B cell (primary cell): ENCODE measurements around the gene ZBTB37. TPM values are rescaled to one million over a fixed set of nuclear protein-coding genes. Genes with fewer than 3 reads are reported as not detected.

Source experiments
- ATAC-seq: fragments of 200-7000 bp; cut with Tn5 transposase; one replicate; pipeline ENCODE4 v1.10.0; 2021; ENCODE audit warnings: low read depth, mild to moderate bottlenecking, moderate number of reproducible peaks, moderate library complexity
- CTCF ChIA-PET: fragments of 350-600 bp; sonication (Branson Sonifier 250); formaldehyde crosslinking; loops from one replicate; lab custom pipeline; 2021; ENCODE audit warnings: antibody characterized with exemption, inconsistent platforms; lab: Charles Lee
- POLR2A ChIA-PET: fragments of 350-600 bp; sonication (Branson Sonifier 250); formaldehyde crosslinking; loops from one replicate; lab custom pipeline; 2021; ENCODE audit warnings: antibody characterized with exemption; lab: Charles Lee
- DNase-seq: peaks from one replicate; pipeline ENCODE4 v3.0.0; 2013
- H2AFZ ChIP-seq: 2 replicates; pipeline ENCODE4 v1.6.1; 2012; ENCODE audit warnings: mild to moderate bottlenecking, low read depth, low read length; ENCODE audit not compliant: insufficient read depth, poor library complexity, severe bottlenecking
- H3K27ac ChIP-seq, 2 donors: 1 replicate in 1 of 2; 2 replicates in 1 of 2; pipeline ENCODE4 v1.5.1; 2012 to 2013; ENCODE audit warnings: low read length in 2 of 2, mild to moderate bottlenecking in 2 of 2, moderate library complexity in 1 of 2
- H3K27me3 ChIP-seq, 4 experiments: fragments of 200-600 bp in 1 of 4; sonication (generic) in 1 of 4; replicated peaks in 1 of 4; 1 replicate in 2 of 4; 2 replicates in 2 of 4; pipeline versions ENCODE4 v1.6.1 to v1.7.0; 2013 to 2016; ENCODE audit warnings: low read length in 3 of 4, mild to moderate bottlenecking in 2 of 4, mixed read lengths in 1 of 4, moderate library complexity in 1 of 4; ENCODE audit not compliant: insufficient read depth in 4 of 4, control insufficient read depth in 3 of 4; ENCODE audit errors: control extremely low read depth in 1 of 4
- H3K36me3 ChIP-seq, 2 experiments: replicated peaks in 1 of 2; 1 replicate in 1 of 2; 2 replicates in 1 of 2; pipeline versions ENCODE4 v1.6.1 to v1.7.1; 2013; ENCODE audit warnings: low read length in 1 of 2; ENCODE audit not compliant: insufficient read depth in 2 of 2, control insufficient read depth in 1 of 2; ENCODE audit errors: control extremely low read depth in 1 of 2, extremely low read depth in 1 of 2
- H3K4me1 ChIP-seq, 2 donors: fragments of 200-600 bp in 1 of 2; sonication (generic) in 1 of 2; 1 replicate in 1 of 2; 2 replicates in 1 of 2; pipeline versions ENCODE4 v1.5.1 to v1.6.1; 2013 to 2017; ENCODE audit warnings: low read length in 2 of 2; ENCODE audit not compliant: control insufficient read depth in 2 of 2, insufficient read depth in 2 of 2
- H3K4me2 ChIP-seq: replicated peaks from 2 replicates; pipeline ENCODE3; 2012; ENCODE audit warnings: mild to moderate bottlenecking, low read depth, low read length; ENCODE audit not compliant: poor library complexity, severe bottlenecking
- H3K4me3 ChIP-seq, 5 experiments: fragments of 200-600 bp in 1 of 5; sonication (generic) in 1 of 5; 1 replicate in 3 of 5; 2 replicates in 2 of 5; pipeline versions ENCODE4 v1.5.1 to v1.7.0; 2011 to 2016; ENCODE audit warnings: low read length in 4 of 5, mild to moderate bottlenecking in 4 of 5, low read depth in 2 of 5, control low read depth in 1 of 5, moderate library complexity in 1 of 5; ENCODE audit not compliant: insufficient read depth in 1 of 5; ENCODE audit errors: control extremely low read depth in 1 of 5, extremely low read depth in 1 of 5
- H3K79me2 ChIP-seq: fragments of 200-600 bp; sonication (generic); one replicate; pipeline ENCODE4 v1.6.0; 2016; ENCODE audit warnings: low read length; ENCODE audit not compliant: control insufficient read depth, insufficient read depth
- H3K9ac ChIP-seq: fragments of 200-600 bp; sonication (generic); 2 replicates; pipeline ENCODE4 v1.6.1; 2017; ENCODE audit warnings: mild to moderate bottlenecking, low read length, moderate library complexity
- H3K9me3 ChIP-seq, 3 donors: one replicate each; pipeline versions ENCODE4 v1.6.1 to v1.7.1; 2013; ENCODE audit warnings: low read length in 2 of 3; ENCODE audit not compliant: control insufficient read depth in 2 of 3, insufficient read depth in 1 of 3; ENCODE audit errors: control extremely low read depth in 1 of 3
- H4K20me1 ChIP-seq: 2 replicates; pipeline ENCODE4 v1.6.0; 2012; ENCODE audit warnings: mild to moderate bottlenecking, low read length; ENCODE audit not compliant: insufficient read depth, control insufficient read depth, poor library complexity, severe bottlenecking
- H3K27ac Mint-ChIP-seq: one replicate; pipeline ENCODE4 v1.8.0; 2021; ENCODE audit warnings: mixed read lengths
- H3K27me3 Mint-ChIP-seq: one replicate; pipeline ENCODE4 v1.8.0; 2021; ENCODE audit warnings: mixed read lengths
- H3K4me1 Mint-ChIP-seq: one replicate; pipeline ENCODE4 v1.8.0; 2021; ENCODE audit warnings: mixed read lengths
- H3K4me3 Mint-ChIP-seq: one replicate; pipeline ENCODE4 v1.8.0; 2021; ENCODE audit warnings: mixed read lengths
- H3K9me3 Mint-ChIP-seq: one replicate; pipeline ENCODE4 v1.8.0; 2022; ENCODE audit warnings: mixed read lengths; ENCODE audit not compliant: insufficient read depth
- CTCF ChIP-seq: fragments of 200-600 bp; IDR thresholded peaks from one replicate; pipeline ENCODE4 v1.8.0; 2022; ENCODE audit warnings: antibody characterized with exemption, mild to moderate bottlenecking
- EZH2 ChIP-seq: IDR thresholded peaks from 2 replicates; pipeline ENCODE4 v1.6.1; 2012; ENCODE audit warnings: borderline replicate concordance, low read depth, mild to moderate bottlenecking, moderate library complexity, low read length; ENCODE audit not compliant: insufficient read depth, poor library complexity, severe bottlenecking
- WGBS: methylation state at CpG from one replicate; pipeline ENCODE4 v1.1.5; 2013; ENCODE audit warnings: missing lambda C conversion rate; ENCODE audit not compliant: insufficient coverage; 5-methylcytosine and 5-hydroxymethylcytosine counted together
- intact Hi-C: fragments of 100-400 bp; cut with micrococcal nuclease; formaldehyde crosslinking; loops from one replicate; pipeline ENCODE4 v1.10.0; 2022
- polyA plus RNA-seq: library from polyadenylated mRNA; depleted of rRNA; stranded (reverse); fragments of >200 nt; gene quantifications from 2 replicates; pipeline ENCODE4 v1.2.3, GENCODE V29; 2012
- total RNA-seq, 2 donors: library from RNA; stranded (reverse); fragments of 120-200 nt in 1 of 2; gene quantifications; 1 replicate in 1 of 2; 2 replicates in 1 of 2; pipeline versions ENCODE4 v1.2.3 to v1.2.4, GENCODE V29; 2013 to 2022

ZBTB37 gene
- total and polyA plus RNA-seq, 2 donors (not counting 1 experiment from before 2014, with no cell fraction given), result 4.9 to 37.1 TPM

DNA sequence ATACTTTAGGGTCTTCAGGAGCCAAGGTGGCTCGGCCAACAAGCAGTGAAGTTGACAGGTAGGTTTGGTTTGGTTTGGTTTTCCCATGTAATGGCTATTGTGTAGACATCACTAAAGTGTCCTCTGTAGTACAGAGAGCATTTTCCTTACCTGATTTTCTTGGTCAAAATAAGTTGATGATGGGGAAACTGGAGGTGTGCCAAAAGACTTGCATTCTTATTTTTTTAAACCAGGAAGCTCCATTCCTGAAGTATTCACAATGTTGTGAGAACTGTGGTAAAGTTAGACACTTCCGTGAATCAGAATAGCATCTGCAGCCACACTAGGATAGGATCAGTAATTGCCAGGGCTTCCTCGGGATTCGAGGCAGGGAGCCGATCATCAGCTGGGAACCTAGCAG is 2.9 kb downstream of the ZBTB37 start:
- Histone ChIP-seq H3K27me3 (no peaks in the 10 kb centered on the region), H3K9ac (no peak overlapping the region), H3K4me3 (no peak overlapping the region), H3K4me2 (no peak overlapping the region), H3K4me1 (peaks cover 33 to 36% of the 10 kb centered on the region in 2 donors), H2AFZ (no peak overlapping the region), H4K20me1 (no peaks in the 10 kb centered on the region), H3K36me3 (peaks cover 0 to 30% of the 10 kb centered on the region in 2 experiments), H3K79me2 (peaks cover 35% of the 10 kb centered on the region), H3K27ac (no peak overlapping the region), H3K9me3 (no peaks in the 10 kb centered on the region)
- intact Hi-C loops, result no loop called here
- H3K4me3 Mint-ChIP-seq, result no peak overlapping the region
- ChIA-PET CTCF (no interaction called here), POLR2A (interaction anchor here (0.7 kb wide), 1 partner anchor 44 kb away, joined by 3 read pairs; no protein-coding TSS in a partner anchor)
- no peak for DNase-seq
- TF ChIP-seq CTCF, result no peak
- no peak for TF ChIP-seq EZH2
- 82% methylated on average over 5 of the region's 5 CpGs for WGBS
- no peak for ATAC-seq
- peaks cover 50% of the 10 kb centered on the region for H3K4me1 Mint-ChIP-seq
- H3K9me3 Mint-ChIP-seq, result no peaks in the 10 kb centered on the region
- H3K27ac Mint-ChIP-seq, result peak overlapping the region; percentile 50
- H3K27me3 Mint-ChIP-seq, result no peaks in the 10 kb centered on the region

GRCh38 chr1:173871500-173871899 is 3.3 kb downstream of the ZBTB37 start:
- intact Hi-C loops, result no loop called here
- H3K27me3 Mint-ChIP-seq, result no peaks in the 10 kb centered on the region
- H3K27ac Mint-ChIP-seq, result no peak overlapping the region
- no peak overlapping the region for H3K9ac ChIP-seq
- H2AFZ ChIP-seq, result no peak overlapping the region
- CTCF ChIA-PET, result no interaction called here
- H4K20me1 ChIP-seq, result no peaks in the 10 kb centered on the region
- H3K4me1 ChIP-seq, result peaks cover 29 to 31% of the 10 kb centered on the region in 2 donors
- peaks cover 0 to 30% of the 10 kb centered on the region in 2 experiments for H3K36me3 ChIP-seq
- no peaks in the 10 kb centered on the region for H3K9me3 Mint-ChIP-seq
- H3K4me2 ChIP-seq, result no peak overlapping the region
- H3K4me3 Mint-ChIP-seq, result peak overlapping the region; percentile 12
- POLR2A ChIA-PET, result interaction anchor here (0.7 kb wide), 1 partner anchor 45 kb away, joined by 3 read pairs; no protein-coding TSS in a partner anchor
- no peak overlapping the region for H3K4me3 ChIP-seq
- no peaks in the 10 kb centered on the region for H3K9me3 ChIP-seq
- no CpG with 5 or more reads among the region's 2 CpGs for WGBS
- no peak for TF ChIP-seq CTCF
- TF ChIP-seq EZH2, result no peak
- no peak overlapping the region for H3K27ac ChIP-seq
- DNase-seq, result no peak
- no peaks in the 10 kb centered on the region for H3K27me3 ChIP-seq
- ATAC-seq, result no peak
- peaks cover 32% of the 10 kb centered on the region for H3K79me2 ChIP-seq
- H3K4me1 Mint-ChIP-seq, result peaks cover 46% of the 10 kb centered on the region
